Smooth muscle cell (in vitro differentiated cells): ENCODE results near the gene SH3YL1. TPM values are rescaled to one million over a fixed set of nuclear protein-coding genes. Genes with fewer than 3 reads are reported as not detected.

Experiments used
- DNase-seq: peaks from one replicate; lab custom pipeline; 2025; ENCODE audit not compliant: unreplicated experiment; lab: John Stamatoyannopoulos, UW
- H2AFZ ChIP-seq: fragments of 200-600 bp; sonication (generic); 2 replicates; pipeline ENCODE4 v1.6.0; 2016; ENCODE audit warnings: antibody characterized with exemption, low read depth, mild to moderate bottlenecking
- H3F3A ChIP-seq: fragments of 200-600 bp; sonication (generic); 2 replicates; pipeline ENCODE4 v1.6.0; 2017; ENCODE audit warnings: antibody characterized with exemption, low read depth
- H3K27ac ChIP-seq: fragments of 200-600 bp; sonication (generic); 2 replicates; pipeline ENCODE4 v1.5.1; 2016; ENCODE audit warnings: low read depth, mild to moderate bottlenecking
- H3K27me3 ChIP-seq: fragments of 200-600 bp; sonication (generic); 2 replicates; pipeline ENCODE4 v1.6.1; 2016; ENCODE audit warnings: low read depth, mild to moderate bottlenecking
- H3K36me3 ChIP-seq: fragments of 200-600 bp; sonication (generic); 2 replicates; pipeline ENCODE4 v1.5.1; 2016; ENCODE audit warnings: low read depth
- H3K4me1 ChIP-seq: fragments of 200-600 bp; sonication (generic); 2 replicates; pipeline ENCODE4 v1.5.1; 2016; ENCODE audit warnings: low read depth
- H3K4me2 ChIP-seq: fragments of 200-600 bp; sonication (generic); 2 replicates; pipeline ENCODE4 v1.6.0; 2016; ENCODE audit warnings: mild to moderate bottlenecking
- H3K4me3 ChIP-seq: fragments of 200-600 bp; sonication (generic); 2 replicates; pipeline ENCODE4 v1.5.1; 2016; ENCODE audit warnings: mild to moderate bottlenecking
- H3K79me2 ChIP-seq: fragments of 200-600 bp; sonication (generic); 2 replicates; pipeline ENCODE4 v1.6.0; 2016; ENCODE audit warnings: low read depth, mild to moderate bottlenecking
- H3K9ac ChIP-seq: fragments of 200-600 bp; sonication (generic); 2 replicates; pipeline ENCODE4 v1.6.0; 2016; ENCODE audit warnings: low read depth
- H3K9me3 ChIP-seq: fragments of 200-600 bp; sonication (generic); replicated peaks from 2 replicates; pipeline ENCODE4 v1.5.1; 2016; ENCODE audit warnings: low read depth
- H4K20me1 ChIP-seq: fragments of 200-600 bp; sonication (generic); 2 replicates; pipeline ENCODE4 v1.6.0; 2016; ENCODE audit warnings: low read depth
- WGBS: methylation state at CpG from one replicate; pipeline ENCODE4 v1.1.7; 2016; ENCODE audit warnings: low lambda C conversion rate; 5-methylcytosine and 5-hydroxymethylcytosine counted together
- polyA plus RNA-seq: library from polyadenylated mRNA; unstranded; fragments of >200 nt; fragmentation: Nextera tagmentation; extraction: Ambion mirVana; gene quantifications from 2 replicates; pipeline ENCODE4 v1.2.1, GENCODE V29; 2016
- total RNA-seq: library from RNA; depleted of rRNA; stranded (reverse); fragments of >200 nt; gene quantifications from 2 replicates; pipeline ENCODE4 v1.2.3, GENCODE V29; 2014
- TF ChIP-seq, protein P1 (sequence below): fragments of 200-600 bp; sonication (generic); IDR thresholded peaks from 2 replicates; pipeline ENCODE4 v1.5.1; 2017; ENCODE audit warnings: borderline replicate concordance, mild to moderate bottlenecking, antibody characterized with exemption; ENCODE audit not compliant: insufficient read depth, poor library complexity, severe bottlenecking

SH3YL1 gene
- total and polyA plus RNA-seq, 2 experiments from 2014 or later: 12.1 to 42.8 TPM

GRCh38 chr2:223971-224760, 39.7 kb downstream of the SH3YL1 start:
- Histone ChIP-seq H3K9me3 (no peaks in the 10 kb centered on the region), H3F3A (no peaks in the 10 kb centered on the region), H3K79me2 (no peaks in the 10 kb centered on the region), H3K4me2 (no peak overlapping the region), H3K27ac (no peak overlapping the region), H3K9ac (no peak overlapping the region), H4K20me1 (no peaks in the 10 kb centered on the region), H3K4me3 (no peak overlapping the region), H3K27me3 (no peaks in the 10 kb centered on the region), H3K4me1 (no peaks in the 10 kb centered on the region), H3K36me3 (peaks cover 5% of the 10 kb centered on the region), H2AFZ (no peak overlapping the region)
- DNase-seq: no peak
- TF ChIP-seq, protein P1, sequence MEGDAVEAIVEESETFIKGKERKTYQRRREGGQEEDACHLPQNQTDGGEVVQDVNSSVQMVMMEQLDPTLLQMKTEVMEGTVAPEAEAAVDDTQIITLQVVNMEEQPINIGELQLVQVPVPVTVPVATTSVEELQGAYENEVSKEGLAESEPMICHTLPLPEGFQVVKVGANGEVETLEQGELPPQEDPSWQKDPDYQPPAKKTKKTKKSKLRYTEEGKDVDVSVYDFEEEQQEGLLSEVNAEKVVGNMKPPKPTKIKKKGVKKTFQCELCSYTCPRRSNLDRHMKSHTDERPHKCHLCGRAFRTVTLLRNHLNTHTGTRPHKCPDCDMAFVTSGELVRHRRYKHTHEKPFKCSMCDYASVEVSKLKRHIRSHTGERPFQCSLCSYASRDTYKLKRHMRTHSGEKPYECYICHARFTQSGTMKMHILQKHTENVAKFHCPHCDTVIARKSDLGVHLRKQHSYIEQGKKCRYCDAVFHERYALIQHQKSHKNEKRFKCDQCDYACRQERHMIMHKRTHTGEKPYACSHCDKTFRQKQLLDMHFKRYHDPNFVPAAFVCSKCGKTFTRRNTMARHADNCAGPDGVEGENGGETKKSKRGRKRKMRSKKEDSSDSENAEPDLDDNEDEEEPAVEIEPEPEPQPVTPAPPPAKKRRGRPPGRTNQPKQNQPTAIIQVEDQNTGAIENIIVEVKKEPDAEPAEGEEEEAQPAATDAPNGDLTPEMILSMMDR: no peak
- 79% methylated on average over 6 of the region's 6 CpGs for WGBS

GRCh38 chr2:223451-223850, 40.4 kb downstream of the SH3YL1 start:
- 93% methylated on average over 4 of the region's 4 CpGs for WGBS

DNA sequence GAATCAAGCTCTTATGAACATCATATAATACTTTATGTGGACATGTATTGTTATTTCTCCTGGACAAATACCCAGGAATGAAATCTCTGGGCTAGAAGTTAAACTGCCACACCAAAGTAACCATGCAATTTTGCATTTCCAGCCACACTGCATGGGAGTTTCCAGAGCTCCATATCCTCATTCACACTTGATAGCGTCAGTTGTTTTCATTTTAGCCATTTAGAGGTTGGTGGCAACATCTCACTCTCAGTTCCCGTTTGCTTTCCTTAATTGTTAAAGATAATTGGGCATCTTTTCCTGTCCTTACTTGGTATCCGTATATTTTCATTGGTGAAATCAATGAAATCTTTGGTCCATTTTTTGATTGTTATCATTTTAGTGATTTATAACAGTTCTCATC, 47.8 kb downstream of the SH3YL1 start:
- H3K36me3 ChIP-seq: peaks cover 8% of the 10 kb centered on the region
- H3K9ac ChIP-seq: no peak overlapping the region
- H3K4me1 ChIP-seq: no peaks in the 10 kb centered on the region
- H3K9me3 ChIP-seq: no peaks in the 10 kb centered on the region
- no peaks in the 10 kb centered on the region for H3K27me3 ChIP-seq
- H3K4me2 ChIP-seq: no peak overlapping the region
- no peak for DNase-seq
- no peaks in the 10 kb centered on the region for H3F3A ChIP-seq
- no peak overlapping the region for H3K4me3 ChIP-seq
- no peak overlapping the region for H2AFZ ChIP-seq
- no peaks in the 10 kb centered on the region for H4K20me1 ChIP-seq
- no peaks in the 10 kb centered on the region for H3K79me2 ChIP-seq
- TF ChIP-seq, protein P1: no peak
- no peak overlapping the region for H3K27ac ChIP-seq
- 94% methylated on average over 3 of the region's 3 CpGs for WGBS

More at GRCh38 chr2:223451-223850, 40.4 kb downstream of the SH3YL1 start:
- no peaks in the 10 kb centered on the region for H3K4me1 ChIP-seq
- no peak for DNase-seq
- H3K9ac ChIP-seq: no peak overlapping the region
- TF ChIP-seq, protein P1: no peak
- H3K79me2 ChIP-seq: no peaks in the 10 kb centered on the region
- no peaks in the 10 kb centered on the region for H4K20me1 ChIP-seq
- H3K36me3 ChIP-seq: peaks cover 5% of the 10 kb centered on the region
- no peak overlapping the region for H3K27ac ChIP-seq
- H3F3A ChIP-seq: no peaks in the 10 kb centered on the region
- H3K4me3 ChIP-seq: no peak overlapping the region
- H2AFZ ChIP-seq: no peak overlapping the region
- H3K27me3 ChIP-seq: no peaks in the 10 kb centered on the region
- H3K4me2 ChIP-seq: no peak overlapping the region
- no peaks in the 10 kb centered on the region for H3K9me3 ChIP-seq
